ENCODE data around the gene FCHSD2.
"Not testable (repeated sequence)": the region's sequence is repeated elsewhere in the genome, so short reads cannot be mapped to it uniquely, and the experiment has no call there.

Gene FCHSD2

DNA sequence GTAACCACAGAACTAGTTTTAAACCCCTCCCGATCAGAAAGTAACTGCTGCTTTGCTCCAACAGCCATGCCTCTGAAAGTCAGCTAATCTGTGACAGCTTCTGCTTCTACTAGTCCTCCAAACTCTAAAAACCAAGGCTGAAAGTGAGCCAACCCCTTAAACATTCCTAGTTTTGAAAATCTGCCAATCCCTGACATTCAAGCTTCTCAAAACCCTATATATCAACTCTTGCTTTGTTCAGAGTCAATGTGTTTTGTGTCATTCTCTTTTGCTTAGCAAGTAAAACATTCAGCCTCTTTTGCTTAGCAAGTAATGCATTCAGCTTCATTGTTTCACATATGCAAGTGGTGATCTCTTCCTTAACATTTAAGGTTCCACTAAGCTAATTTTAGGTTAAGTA, 271.0 kb downstream of the FCHSD2 start:
- DNase-seq (ENCODE audit: low read depth in 2 of 2), result no peak

GRCh38 chr11:72869831-72870230, 272.3 kb downstream of the FCHSD2 start:
- DNase-seq (ENCODE audit: low read depth in 2 of 2), result no peak

DNA sequence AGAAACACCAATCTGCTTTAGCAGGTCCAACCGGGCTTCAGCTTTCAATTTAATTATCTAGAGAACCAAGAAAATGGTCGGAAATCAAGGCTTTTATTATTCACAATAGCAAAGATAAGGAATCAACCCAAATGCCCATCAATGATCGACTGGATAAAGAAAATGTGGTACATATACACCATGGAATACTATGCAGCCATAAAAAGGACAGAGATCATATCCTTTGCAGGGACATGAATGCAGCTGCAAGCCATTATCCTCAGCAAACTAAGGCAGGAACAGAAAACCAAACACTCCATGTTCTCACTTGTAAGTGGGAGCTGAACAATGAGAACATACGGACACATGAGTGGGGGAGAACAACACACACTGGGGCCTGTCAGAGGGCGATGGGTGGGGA, 274.1 kb downstream of the FCHSD2 start:
- DNase-seq (ENCODE audit: low read depth in 2 of 2), result no peak

- DNase-seq (ENCODE audit: low read depth in 2 of 2), result no peak
These were observed 277.1 kb downstream of the FCHSD2 start for GRCh38 chr11:72864702-72865655.

DNA sequence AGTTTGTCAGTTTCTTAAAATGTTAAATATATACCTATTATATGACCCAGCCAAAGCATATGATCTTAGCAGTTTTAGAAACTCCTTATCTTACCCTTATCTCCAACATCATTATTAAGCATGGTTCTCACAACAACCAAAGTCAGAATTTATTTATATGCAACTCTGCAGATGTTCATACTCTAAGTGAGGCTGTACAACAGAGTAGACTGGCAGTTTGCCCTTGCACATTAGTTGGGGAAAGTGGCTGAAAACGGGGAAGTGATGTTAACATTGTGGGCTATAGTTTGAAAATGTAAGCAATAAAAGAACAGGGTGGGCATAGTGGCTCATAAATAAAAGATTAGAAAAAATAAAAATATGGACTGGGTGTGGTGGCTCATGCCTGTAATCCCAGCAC, 278.2 kb downstream of the FCHSD2 start:
- no peak for DNase-seq (ENCODE audit: low read depth in 2 of 2)

DNA sequence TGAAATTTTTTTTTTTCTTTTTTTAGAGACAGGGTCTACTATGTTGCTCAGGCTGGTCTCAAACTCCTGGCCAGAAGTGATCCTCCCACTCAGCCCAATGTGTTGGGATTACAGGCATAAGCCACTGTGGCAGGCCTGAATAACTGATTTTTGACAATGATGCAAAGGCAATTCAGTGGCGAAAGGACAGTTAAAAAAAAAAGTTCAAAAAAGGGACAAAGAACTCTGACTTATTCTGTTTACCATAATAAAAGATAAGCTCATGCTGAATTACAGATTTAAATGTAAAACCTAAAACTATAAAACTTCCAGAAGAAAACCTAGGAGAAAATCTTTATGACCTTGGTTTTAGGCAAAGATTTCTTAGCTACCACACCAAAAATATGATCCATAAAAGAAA, 279.0 kb downstream of the FCHSD2 start:
- no peak for DNase-seq (ENCODE audit: low read depth in 2 of 2)

- DNase-seq (ENCODE audit: low read depth in 2 of 2), result no peak
These were observed 281.5 kb downstream of the FCHSD2 start for GRCh38 chr11:72860592-72860991.

GRCh38 chr11:72860010-72860409, 282.1 kb downstream of the FCHSD2 start:
- no peak for DNase-seq (ENCODE audit: low read depth in 2 of 2)

DNA sequence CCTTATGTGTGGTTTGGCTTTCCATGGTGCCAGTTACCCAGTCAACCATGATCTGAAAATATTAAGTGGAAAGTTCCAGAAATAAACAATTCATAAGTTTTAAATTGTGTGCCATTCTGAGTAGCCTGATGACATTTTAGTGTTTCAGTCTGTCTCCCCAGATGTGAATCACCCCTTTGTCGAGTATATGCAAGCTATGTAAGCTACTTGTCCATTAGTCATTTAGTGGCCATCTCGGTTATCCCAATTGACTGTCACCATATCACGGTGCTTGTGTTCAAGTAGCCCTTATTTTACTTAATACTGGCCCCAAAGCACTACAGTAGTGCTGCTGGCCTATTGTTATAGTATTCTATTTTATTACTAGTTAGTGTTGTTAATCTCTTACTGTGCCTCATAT, 283.0 kb downstream of the FCHSD2 start:
- DNase-seq (ENCODE audit: low read depth in 2 of 2), result no peak

DNA sequence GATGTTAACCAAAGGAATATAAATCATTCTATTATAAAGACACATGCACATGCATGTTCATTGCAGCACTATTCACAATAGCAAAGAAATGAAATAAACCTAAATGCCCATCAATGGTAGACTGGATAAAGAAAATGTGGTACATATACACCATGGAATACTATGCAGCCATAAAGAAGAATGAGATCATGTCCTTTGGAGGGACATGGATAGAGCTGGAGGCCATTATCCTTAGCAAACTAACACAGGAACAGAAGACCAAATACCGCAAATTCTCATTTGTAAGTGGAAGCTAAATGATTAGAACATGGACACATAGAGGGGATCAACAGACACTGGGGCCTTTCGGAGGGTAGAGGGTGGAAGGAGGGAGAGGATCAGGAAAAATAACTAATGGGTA, 283.9 kb downstream of the FCHSD2 start:
- DNase-seq (ENCODE audit: low read depth in 2 of 2), result not testable (repeated sequence)

DNA sequence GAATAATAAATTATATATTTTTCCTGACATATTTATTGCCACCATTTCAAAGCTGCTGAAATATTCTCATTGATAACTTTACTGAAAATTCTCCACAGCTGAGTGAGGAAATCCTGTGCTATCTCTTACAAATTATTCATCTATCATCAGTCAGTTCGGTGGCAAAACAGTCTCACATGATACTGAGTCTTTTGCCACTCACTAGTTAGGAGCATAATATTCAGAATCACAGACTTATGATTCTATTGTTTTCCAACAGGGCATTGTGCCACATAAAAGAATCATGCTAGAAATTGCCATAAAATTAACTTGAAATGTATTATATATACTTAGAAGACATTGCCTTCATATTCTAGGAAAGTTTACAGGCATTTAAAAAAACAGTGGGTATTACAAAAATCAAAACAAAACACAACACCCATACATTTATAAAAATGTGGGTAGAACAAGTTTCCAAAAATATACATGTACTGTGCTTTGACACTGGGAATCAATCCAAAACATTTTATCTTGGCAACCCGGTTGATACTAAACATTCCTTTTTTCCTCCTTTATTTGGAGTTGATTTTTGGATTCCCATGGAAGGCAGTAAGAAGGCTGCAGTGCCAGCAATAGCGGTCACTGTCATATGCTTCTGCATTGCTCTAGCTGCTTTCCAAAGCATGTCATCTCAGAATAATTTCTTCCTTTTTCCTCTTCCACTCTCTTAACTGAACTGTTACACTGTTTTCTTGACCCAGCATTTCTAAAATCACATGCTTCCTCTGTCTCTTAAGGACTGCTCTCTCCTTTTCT, 285.4 kb downstream of the FCHSD2 start:
- no peak for DNase-seq (ENCODE audit: low read depth in 2 of 2)

GRCh38 chr11:72856065-72856464, 286.1 kb downstream of the FCHSD2 start:
- DNase-seq (ENCODE audit: low read depth in 2 of 2), result no peak

DNA sequence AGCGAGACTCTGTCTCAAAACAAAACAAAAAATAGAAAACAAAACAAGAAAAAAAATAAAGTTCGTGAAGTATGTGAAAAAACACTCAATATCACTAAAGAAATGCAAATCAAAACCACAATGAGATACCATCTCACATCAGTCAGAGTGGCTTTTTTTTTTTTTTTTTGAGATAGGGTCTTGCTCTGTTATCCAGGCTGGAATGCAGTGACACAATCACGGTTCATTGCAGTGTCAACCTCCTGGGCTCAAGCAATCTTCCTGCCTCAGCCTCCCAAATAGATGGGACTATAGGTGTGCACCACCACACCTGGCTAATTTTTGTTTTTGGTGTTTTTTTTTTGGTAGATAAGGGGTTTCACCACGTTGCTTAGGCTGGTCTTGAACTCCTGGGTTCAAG, 290.4 kb downstream of the FCHSD2 start:
- no peak for DNase-seq (ENCODE audit: low read depth in 2 of 2)

- no peak for DNase-seq (ENCODE audit: low read depth in 2 of 2)
These were observed 291.3 kb downstream of the FCHSD2 start for GRCh38 chr11:72850832-72851231.

GRCh38 chr11:72848846-72849466, 293.2 kb downstream of the FCHSD2 start:
- no peak for DNase-seq (ENCODE audit: low read depth in 2 of 2)

- no peak for DNase-seq (ENCODE audit: low read depth in 2 of 2)
These were observed 297.8 kb downstream of the FCHSD2 start for GRCh38 chr11:72844356-72844755.

DNA sequence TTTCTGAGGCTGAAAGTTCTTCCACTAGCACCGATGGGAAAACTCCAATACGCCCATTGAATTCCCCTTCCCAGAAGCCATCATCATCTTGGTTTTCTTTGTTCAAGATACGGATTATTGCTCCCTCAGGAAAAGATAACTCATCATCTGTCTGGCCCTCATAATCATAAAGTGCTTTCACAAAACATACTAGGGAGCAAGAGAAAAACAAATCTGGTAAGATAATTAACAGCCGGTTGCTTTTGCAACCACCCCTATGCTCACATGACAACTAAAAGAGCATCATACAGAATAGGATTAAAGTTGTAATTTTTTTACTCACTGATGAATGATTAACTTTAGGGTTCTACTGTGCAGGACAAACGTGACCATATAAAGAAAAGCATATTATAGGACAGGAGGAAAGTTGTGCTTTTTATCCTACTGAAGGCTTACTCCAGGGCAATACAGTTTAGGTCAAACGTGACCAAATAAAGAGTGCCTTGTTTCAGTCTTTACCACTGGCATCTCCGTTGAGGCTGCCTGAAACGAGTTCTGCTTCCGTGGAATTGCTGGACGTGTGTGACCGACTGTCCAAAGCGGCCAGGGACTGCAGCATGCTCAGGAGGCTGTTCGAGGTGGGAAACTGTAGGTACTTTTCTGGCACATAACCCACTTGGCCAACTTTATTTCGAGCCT, 299.3 kb downstream of the FCHSD2 start:
- no peak for DNase-seq (ENCODE audit: low read depth in 2 of 2)

- DNase-seq (ENCODE audit: low read depth in 2 of 2), result no peak
These were observed 300.0 kb downstream of the FCHSD2 start for GRCh38 chr11:72842126-72842525.

DNA sequence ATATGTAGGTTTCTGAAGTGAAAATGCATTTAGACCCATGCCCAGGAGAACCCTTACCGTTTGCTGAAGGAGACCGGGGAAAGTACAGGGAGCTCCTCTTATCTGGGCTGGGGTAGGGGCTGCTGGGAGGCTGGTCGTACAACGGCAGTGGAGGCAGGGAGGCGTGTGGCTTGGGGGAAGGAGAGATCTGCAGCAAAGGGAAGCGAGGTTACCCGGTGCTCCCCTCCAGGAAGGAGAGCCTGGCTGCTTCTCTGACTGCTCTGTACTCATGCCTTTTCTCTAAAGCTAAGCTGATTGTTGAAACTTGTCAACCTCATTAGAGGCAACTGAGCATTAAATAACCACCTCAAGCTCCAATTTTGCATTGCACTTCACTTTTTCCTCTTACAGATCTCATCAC, 300.7 kb downstream of the FCHSD2 start:
- DNase-seq (ENCODE audit: low read depth in 2 of 2), result no peak

DNA sequence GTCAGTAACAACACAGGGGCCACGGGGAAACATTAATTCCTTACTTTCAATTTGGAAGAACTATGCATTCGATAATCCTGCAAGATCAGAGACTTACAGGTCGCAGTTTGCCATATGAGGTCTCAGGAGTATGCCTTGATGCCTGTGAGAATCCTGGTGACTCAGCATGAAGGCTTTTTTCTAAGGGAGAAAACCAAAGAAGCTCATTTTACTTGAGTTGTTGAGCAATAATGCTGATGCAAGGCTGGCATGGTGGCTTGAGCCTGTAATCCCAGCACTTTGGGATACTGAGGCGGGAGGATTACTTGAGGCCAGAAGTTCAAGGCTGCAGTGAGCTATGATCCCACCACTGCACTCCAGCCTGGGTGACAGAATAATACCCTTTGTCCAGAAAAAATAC, 301.3 kb downstream of the FCHSD2 start:
- DNase-seq (ENCODE audit: low read depth in 2 of 2), result no peak

DNA sequence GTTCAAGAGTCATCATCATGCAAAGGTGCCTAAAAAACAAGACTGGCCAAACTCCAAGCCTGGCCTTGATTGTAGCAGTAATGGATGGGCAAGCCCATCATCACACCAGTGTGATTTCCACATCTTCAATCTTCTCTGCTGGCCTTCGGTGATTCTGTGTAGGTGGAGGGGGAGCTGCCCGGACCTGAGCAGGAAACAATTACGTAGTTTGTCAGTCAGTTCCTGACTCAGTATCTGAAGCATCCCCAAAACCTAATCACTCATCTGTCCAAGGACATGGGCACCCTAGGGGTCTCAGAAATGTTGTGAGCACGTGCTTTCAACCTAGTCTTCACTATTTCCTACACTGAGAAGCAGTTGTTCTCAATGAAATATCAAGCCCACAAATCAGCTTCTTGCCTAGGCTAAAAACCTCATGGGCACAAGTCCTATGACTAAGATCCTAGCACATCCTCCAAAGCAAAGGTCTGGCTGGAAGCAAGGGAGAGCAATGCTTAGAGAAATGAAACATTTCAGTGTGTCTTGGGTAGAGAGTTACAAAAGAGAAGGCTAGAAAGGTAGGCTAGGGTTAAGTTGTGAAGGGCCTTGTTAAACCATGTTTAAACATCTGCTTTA, 303.3 kb downstream of the FCHSD2 start:
- no peak for DNase-seq (ENCODE audit: low read depth in 2 of 2)

All from stimulated activated CD8-positive, alpha-beta memory T cell treated with anti-CD3 and anti-CD28 coated beads, Interleukin-15, amount 100 ng/mL, for 4 hours (primary cell).